NCI-H2227 (cell line): ENCODE data around the gene HSD17B11.
"Not testable (repeated sequence)": the region's sequence is repeated elsewhere in the genome, so short reads cannot be mapped to it uniquely, and the experiment has no call there.

Experiments used
- DNase-seq: peaks from one replicate; lab custom pipeline; 2025; ENCODE audit not compliant: unreplicated experiment; lab: John Stamatoyannopoulos, UW

HSD17B11 gene

DNA sequence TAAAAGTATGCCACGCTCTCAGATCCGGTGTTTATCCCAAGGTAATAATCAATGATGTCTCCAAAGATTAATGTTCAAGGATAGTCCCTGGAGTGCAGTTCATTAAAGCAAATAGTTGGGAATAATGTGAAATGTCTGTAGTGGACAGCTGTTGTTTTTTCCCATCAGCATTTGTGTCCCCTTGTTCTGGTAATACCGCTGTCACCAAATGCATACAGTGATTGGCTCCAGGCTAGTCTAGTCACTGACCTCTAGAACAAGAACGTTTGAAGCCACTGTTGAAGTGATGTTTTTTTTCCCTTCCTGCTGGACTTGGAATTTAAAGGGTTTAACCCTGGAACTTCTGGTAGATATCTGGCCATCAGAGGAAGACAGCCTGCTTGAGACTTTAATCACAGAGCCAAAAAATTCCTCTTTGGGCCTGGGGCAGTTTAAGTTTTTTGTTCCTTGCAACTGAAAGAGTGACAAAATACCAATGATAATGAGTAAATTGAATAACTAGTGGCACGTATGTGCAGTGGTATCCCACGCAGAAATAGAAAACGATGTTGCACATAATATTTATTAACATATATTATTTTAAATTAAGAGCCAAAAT is 30.6 kb downstream of the HSD17B11 start:
- DNase-seq: no peak

DNA sequence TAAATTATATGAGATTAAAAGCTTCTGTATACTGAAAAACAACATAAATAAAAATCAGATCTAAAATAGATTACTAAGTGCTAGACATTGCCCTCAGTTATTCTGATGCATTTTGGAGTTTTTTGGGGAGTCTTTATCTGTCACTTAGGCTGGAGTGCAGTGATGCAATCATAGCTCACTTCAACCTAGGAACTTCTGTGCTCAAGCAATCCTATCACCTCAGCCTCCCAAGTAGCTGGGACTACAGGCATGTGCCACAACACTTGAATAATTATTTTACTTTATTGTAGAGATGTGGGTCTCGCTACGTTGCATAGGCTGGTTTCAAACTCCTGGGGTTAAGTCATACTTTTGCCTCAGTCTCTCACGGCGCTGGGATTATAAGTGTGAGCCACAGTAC is 31.7 kb downstream of the HSD17B11 start:
- DNase-seq: no peak

DNA sequence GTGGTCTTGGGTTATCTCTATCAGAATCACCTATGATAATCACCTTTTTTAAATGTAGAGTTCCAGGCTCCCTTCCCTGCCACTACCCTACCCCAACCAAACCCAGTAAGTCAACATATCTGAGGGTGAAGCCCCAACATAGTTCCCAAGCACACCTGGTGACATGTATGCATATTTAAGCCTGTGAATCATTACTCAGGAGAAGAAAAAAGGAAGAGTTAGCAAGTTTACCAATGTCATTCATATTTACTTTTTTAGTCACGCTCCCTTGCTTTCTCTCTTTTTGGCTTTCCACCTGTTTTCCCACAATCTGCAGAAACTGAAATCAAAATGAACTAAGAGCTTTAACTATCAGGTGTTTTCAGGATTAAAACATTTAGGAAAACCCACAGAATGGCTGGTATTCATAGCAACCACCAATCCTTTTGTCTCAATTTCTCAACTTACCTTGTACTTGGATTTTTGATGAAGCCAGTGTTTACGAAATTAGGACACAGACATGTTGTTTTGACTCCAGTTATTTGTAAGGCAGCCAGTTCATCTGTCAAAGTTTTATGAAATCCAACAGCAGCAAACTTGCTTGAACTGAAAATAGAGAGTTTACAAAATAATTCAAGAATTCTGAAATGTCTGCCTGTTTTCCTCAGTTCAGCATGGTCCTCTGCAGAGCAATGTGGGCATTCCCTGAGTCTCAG is 34.0 kb downstream of the HSD17B11 start:
- no peak for DNase-seq

DNA sequence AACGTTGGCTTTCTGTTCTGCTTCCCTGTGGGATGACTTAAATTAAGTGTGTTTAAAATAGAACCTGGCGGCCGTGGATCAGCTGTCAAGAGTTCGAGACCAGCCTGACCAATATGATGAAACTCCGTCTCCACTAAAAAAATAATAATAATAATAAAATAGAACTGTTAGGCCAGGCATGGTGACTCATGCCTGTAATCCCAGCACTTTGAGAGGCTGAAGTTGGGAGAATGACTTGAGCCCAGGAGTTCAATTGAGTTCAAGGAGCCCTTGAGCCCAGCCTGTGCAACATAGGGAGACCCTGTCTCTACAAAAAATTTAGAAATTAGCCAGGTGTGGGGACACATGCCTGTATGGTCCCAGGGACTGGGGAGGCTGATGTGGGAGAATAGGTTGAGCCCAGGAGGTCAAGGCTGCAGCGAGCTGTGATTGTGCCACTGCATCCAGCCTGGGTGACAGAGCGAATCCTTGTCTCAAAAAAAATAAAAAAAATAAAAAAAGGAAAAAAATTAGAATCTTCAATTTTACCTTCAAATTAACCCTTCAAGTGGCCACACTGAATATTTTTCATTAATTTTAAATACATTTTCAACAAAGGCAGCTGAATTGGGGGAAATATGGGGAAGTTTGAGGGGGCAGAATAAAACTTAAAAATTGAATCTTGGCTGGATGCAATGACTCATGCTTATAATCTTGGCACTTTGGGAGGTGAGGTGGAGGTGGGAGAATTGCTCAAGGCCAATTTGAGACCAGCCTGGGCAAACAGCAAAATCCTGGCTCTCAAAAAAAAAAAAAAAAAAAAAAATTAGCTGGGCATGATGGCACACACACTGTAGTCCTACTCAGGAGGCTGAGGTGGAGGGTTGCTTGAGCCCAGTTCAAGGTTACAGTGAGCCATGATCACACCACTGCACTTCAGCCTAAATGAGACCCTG is 36.6 kb downstream of the HSD17B11 start:
- DNase-seq: no peak

DNA sequence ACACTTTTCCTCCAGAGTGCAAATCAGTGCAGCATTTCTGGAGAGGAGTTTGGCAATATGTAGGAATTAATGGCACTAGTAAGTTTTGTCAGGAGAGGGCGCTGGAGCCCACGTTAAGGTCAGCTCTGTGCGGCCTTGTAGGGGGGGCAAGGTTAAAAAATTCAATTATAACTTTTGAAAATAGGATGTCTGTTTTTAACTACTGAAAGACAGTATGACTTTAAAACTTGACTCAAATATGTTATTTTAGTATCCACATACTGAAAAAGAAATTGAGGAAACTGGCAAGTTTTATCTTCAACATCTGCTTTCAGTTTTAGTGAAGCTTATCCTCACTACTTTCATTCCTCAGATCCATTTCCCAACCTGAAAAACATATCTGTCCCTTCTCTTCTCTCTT is 37.4 kb downstream of the HSD17B11 start:
- no peak for DNase-seq

DNA sequence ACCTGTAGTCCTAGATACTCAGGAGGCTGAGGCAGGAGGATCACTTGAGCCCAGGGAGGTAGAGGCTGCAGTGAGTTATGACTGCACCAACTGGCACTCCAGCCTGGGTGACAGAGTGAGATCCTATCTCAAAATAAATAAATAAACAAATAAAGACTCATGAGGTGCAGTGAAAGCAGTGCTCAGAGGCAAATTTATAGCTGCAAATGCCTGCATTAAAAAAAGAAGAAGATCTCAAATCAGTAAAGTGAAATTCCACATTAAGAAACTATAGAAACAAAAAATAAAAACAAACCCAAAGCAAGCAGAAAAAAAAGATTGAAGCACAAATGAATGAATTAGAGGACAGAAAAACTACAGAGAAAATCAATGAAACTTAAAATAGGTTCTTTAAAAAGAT is 45.8 kb downstream of the HSD17B11 start:
- DNase-seq: no peak

DNA sequence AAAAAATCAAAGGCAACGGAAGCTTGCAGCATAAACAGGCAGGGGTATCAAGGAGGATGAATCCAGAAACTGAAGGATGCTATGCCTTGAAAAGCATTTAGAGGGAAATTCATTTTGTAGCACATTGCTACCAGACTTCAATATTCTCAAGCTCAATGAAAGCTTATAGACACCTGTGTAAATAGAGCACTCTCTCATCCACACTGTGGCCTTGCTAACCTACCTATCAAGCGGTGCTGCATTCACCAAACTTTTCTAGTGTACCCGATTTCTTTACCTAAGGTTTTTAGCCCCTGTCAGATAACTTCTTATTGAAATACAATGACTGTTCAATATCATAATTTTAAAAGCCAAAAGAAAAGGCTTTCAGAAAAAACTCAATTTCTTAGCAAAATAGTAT is 48.1 kb downstream of the HSD17B11 start:
- DNase-seq: no peak

DNA sequence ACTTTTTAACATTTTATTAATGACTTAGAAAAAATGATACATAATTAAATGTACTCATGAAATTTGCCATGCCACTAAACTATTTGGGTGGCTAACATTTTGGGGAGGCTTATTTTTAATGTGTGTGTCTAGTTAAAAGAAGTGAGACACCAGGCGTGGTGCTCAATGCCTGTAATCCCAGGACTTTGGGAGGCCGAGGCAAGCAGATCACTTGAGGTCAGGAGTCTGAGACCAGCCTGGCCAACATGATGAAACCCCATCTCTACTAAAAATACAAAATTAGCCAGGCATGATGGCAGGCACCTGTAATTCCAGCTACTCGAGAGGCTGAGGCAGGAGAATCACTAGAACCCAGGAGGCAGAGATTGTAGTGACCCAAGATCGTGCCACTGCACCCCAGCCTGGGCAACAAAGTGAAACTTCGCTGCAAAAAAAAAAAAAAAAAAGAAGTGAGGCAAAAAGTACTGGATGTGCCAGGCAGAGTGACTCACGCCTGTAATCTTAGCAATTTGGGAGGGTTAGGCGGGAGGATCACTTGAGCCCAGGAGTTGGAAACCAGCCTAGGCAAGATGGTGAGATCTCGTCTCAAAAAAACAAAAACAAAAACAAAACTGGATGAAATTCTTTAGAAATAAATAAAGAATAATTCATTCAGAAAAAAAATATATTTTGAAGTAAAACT is 48.9 kb downstream of the HSD17B11 start:
- not testable (repeated sequence) for DNase-seq

DNA sequence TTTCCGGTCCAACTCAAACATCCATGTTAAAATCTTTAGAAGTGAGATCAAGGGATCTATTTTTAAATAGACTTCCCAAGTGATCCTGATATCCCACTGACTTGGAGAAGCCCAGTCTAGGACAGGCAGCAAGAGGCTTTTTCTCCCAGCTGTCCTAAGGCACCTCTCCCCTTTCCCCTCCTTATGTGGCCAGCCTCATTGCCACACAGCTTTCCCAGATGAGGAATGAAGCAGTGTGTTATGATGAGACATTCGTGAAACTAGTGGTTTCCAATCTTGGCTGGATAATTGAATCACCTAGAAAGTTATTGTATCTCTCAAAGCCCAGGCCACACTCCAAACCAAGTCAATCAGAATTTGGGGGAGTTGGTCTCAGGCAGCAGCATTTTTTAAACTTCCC is 51.5 kb downstream of the HSD17B11 start:
- no peak for DNase-seq

DNA sequence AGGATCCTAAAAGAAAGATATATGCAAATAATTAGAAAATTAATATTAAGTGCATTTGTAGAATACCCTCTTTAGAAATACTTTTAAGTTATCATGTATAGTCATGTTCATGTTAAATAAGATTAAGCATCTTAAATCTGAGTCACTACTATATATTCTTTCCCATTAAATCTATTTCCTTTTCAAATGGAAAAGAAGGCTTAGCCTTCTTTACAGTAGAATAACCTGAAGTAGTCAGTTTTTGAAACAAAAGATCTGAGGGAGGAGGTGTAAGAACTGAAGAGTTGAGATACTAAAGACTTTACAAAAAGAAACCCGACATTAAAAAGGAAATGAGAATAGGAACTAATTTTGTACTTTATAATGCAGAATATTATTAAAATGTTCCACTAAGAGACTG is 53.6 kb downstream of the HSD17B11 start:
- no peak for DNase-seq

DNA sequence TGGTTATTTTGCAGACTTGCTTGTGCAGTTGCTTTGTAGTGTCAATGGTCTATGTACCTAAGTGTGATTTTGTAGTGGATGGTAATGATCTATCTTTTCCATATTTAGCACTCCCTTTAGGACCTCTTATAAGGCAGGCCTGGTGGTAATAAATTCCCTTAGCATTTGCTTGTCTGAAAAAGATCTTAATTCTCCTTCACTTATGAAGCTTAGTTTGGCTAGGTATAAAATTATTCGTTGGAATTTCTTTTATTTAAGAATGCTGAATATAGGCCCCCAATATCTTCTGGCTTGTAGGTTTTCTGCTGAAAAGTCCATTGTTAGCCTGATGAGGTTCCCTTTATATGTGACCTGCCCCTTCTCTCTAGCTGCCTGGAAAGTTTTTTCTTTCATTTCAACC is 57.7 kb downstream of the HSD17B11 start:
- DNase-seq: no peak

DNA sequence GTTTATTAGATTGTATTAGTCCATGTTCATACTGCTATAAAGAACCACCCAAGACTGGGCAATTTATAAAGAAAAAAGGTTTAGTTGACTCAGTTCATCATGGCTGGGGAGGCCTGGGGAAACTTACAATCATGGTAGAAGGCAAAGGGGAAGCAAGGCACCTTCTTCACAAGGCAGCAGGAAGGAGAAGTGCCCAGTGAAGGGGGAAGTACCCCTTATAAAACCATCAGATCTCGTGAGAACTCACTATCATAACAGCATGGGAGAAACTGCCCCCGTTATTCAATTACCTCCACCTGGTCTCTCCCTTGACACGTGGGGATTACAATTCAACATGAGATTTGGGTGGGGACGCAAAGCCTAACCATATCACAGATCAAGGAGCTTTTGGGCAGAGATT is 60.2 kb downstream of the HSD17B11 start:
- DNase-seq: no peak

DNA sequence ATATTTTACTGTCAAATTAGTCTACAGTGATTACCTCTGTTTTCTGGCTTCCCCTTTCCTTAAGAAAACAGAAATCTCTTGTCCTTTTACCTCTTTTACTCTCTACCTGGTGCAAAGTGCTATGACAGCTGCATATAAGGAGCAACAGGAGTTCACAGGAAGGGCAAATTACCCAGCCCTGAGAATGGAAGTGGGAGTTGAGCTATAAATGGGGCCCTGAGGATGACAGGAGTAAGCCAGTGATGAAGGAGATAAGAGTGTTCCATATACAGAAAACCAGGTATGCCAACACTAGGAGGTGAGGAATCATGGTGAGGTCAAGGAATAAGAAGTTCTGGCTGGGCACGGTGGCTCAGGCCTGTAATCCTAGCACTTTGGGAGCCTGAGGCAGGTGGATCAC is 63.9 kb downstream of the HSD17B11 start:
- no peak for DNase-seq

DNA sequence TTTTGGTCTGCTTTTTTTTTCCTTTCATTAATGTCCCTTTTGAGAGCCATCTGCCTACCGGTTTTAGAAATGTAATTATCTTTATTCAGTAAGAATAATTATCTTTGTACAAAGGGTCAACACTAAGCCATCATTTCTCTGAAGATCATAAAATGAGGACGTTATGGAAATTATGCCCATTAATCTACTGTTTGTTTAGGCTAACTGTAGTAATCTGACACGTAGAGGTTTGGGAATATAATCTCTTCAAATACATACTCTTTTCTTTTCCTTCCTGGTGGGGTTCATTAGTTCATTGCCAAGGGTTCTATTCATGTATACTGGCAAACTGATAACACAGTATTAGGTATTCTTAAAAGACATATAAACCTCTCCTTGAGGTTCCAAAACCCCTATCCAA is 64.5 kb downstream of the HSD17B11 start:
- DNase-seq: no peak

DNA sequence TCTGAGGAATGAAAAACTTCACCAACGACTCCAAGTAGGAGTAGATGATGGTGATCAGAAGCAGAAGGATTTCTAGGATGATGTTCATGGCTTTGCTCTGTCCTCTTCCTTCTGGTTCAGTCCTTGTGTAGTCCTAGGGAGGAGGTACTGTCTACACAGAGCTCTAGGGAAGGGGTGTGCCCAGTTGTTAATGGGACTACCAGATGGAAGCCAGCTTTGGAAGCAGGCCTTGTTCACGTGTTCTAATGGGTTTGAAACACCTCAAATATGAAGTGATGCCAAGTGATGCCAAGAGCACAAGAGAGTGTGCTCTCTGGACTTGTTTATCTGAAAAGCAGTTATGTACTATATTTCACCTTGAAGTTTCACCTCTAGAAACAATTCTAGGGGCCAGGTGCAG is 68.2 kb downstream of the HSD17B11 start, which contains the start of gene HSD17B13:
HSD17B13 (minus strand) TSS at position 129 of the 400 bp plus-strand sequence; CDS start at position 88, 41 bp downstream.
- no peak for DNase-seq

DNA sequence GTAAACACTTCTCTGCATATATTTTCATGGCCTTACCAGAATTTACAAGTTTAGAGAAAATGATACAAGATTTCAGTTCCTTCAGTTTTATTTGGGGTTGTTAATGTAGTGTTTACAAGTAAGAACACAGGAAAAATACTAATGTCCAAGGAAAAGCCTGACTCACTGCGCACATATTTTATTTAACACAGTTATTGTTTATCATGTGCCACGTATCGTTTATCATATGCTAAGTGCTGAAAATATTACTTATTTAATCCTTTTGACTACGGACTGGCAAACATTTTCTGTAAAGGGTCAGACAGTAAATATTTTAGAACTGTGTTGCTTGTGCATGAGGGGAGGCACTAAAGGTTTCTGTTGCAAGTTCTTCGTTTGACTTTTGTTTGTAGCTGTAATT is 69.1 kb downstream of the HSD17B11 start:
- no peak for DNase-seq

DNA sequence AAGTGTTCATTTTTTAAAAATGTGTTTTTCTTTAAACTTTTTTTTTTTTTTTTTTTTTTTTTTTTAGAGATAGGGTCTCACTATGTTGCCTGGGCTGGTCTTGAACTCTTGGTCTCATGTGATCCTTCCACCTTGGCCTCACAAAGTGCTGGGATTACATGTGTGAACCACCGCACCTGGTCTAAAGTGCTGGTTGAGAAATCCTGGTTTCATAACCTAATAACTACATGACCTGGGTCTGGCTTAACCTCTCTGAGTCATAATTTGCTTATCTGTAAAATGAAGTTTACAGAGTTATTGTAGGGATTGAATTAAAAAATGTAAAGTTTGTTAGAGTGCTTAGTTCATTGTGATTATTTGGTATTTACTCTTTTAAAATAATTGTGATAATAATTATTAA is 73.5 kb downstream of the HSD17B11 start:
- DNase-seq: no peak

DNA sequence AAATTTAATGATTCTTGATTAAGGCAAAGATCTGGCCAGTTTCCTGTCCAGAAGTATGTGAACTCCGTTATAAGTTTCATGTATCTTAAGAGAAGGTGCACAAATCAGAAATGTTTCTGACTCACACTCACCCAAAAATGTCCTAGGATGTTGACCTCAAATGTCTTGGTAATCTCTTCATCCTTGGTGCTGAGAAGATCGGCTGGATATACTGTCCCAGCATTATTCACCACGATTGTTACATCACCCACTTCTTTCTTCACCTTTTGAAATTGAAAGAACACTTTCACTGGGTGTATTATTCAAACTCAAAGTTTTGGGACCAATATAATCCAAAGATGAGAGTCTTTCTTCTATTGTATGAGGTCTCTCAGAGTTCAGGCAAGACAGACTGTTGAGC is 74.0 kb downstream of the HSD17B11 start:
- DNase-seq: no peak

DNA sequence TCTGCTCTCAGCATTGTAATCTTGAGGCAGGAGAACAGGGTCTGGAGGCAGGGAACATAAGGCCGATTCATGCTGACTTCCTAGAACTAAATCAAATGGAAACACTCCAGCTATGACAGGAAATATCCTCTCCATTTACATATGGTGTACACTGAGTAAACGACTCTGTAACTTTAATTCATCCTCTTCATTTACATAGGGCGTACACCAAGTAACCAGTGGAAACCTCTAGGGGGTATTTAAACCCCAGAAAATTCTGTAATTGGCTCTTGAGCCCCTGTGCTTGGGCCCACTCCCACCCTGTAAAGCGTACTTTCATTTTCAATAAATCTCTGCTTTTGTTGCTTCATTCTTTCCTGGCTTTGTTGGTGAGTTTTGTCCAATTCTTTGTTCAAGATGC is 76.0 kb downstream of the HSD17B11 start:
- DNase-seq: not testable (repeated sequence)

DNA sequence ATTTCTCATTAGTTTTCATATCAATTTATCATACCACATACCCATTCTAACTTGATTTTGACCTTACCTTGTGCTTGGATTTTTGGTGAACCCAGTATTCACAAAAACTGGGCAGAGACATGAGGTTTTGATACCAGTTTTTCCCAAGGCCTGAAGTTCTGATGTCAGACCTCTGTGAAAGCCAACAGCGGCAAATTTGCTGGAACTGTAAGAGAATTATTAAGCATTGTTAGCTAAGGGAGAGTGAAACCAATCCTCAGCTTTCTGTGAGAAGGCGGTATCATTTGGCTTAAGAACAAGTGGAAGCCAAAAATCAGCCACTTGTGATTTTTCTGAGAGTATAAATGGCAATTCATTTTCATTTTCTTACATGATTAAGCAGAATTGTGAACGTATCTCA is 77.2 kb downstream of the HSD17B11 start:
- DNase-seq: no peak

DNA sequence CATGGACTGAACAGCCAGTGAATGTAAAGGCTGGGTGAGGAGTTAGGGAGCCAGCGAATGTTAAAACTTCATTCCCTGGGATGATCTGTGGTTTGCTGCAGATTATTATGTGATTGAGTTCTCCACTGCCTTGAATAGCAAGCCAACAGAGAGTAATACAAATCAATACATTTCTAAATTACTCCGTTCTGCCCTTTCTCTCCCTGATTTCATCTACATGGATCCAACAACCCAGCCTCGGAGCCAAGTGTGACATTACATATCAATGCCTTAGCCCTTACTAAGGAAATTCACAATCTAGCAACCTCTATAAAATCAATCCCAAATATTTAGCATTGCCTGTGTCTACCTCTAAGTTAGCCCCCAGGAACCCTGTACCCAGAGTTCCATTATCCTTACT is 79.3 kb downstream of the HSD17B11 start:
- no peak for DNase-seq
